Lung (tissue), 12 donors: ENCODE data around the gene CEACAM3. TPM values are rescaled to one million over a fixed set of nuclear protein-coding genes. Genes with fewer than 3 reads are reported as not detected.
"Not testable (repeated sequence)": the region's sequence is repeated elsewhere in the genome, so short reads cannot be mapped to it uniquely, and the experiment has no call there.

Experiments
- ATAC-seq: fragments of 200-7000 bp; cut with Tn5 transposase; one replicate; pipeline ENCODE4 v1.9.1; 2020; ENCODE audit warnings: moderate number of reproducible peaks; ENCODE audit not compliant: insufficient read depth, low FRiP score
- DNase-seq, 3 donors: peaks; one replicate each; pipeline ENCODE4 v3.0.0-alpha.2; 2013 to 2017
- H3K27ac ChIP-seq, 2 donors: one replicate each; pipeline ENCODE4 v1.5.1; 2013; ENCODE audit warnings: mild to moderate bottlenecking in 2 of 2, moderate library complexity in 2 of 2, control low read depth in 1 of 2, inconsistent platforms in 1 of 2, low read depth in 1 of 2, low read length in 1 of 2
- H3K27me3 ChIP-seq, 3 donors: one replicate each; pipeline ENCODE4 v1.5.1; 2013; ENCODE audit warnings: low read length in 2 of 3; ENCODE audit not compliant: control insufficient read depth in 3 of 3, insufficient read depth in 3 of 3
- H3K36me3 ChIP-seq, 4 donors: one replicate each; pipeline ENCODE4 v1.5.1; 2013; ENCODE audit warnings: low read length in 4 of 4, mild to moderate bottlenecking in 1 of 4, moderate library complexity in 1 of 4; ENCODE audit not compliant: control insufficient read depth in 4 of 4, insufficient read depth in 4 of 4
- H3K4me1 ChIP-seq, 5 donors: one replicate each; pipeline ENCODE4 v1.5.1; 2013; ENCODE audit warnings: low read length in 5 of 5, mild to moderate bottlenecking in 2 of 5, moderate library complexity in 1 of 5; ENCODE audit not compliant: control insufficient read depth in 5 of 5, insufficient read depth in 5 of 5
- H3K4me3 ChIP-seq: one replicate; pipeline ENCODE4 v1.5.1; 2013; ENCODE audit warnings: mild to moderate bottlenecking, control low read depth, moderate library complexity
- H3K9ac ChIP-seq, 2 donors: one replicate each; pipeline ENCODE4 v1.5.1; 2013; ENCODE audit warnings: low read length in 2 of 2, control low read depth in 1 of 2; ENCODE audit not compliant: insufficient read depth in 1 of 2
- H3K9me3 ChIP-seq, 4 donors: one replicate each; pipeline ENCODE4 v1.5.1; 2013; ENCODE audit warnings: low read length in 3 of 4, mild to moderate bottlenecking in 1 of 4, moderate library complexity in 1 of 4; ENCODE audit not compliant: control insufficient read depth in 4 of 4, insufficient read depth in 3 of 4
- CTCF ChIP-seq: IDR thresholded peaks from 2 replicates; pipeline ENCODE4 v1.5.1; 2012; ENCODE audit warnings: mild to moderate bottlenecking; ENCODE audit errors: control extremely low read depth, extremely low read depth
- WGBS, 2 donors: extraction: QIAGEN DNeasy Blood & Tissue Kit; methylation state at CpG; one replicate each; pipeline ENCODE4 v1.1.7; 2013; 5-methylcytosine and 5-hydroxymethylcytosine counted together
- polyA plus RNA-seq, 2 donors: library from polyadenylated mRNA; stranded (reverse); fragments of 200-250 nt; gene quantifications; one replicate each; pipeline ENCODE4 v1.2.1, GENCODE V29; 2013
- total RNA-seq, 2 donors: library from RNA; depleted of rRNA in 1 of 2; stranded (reverse); fragments of >200 nt in 1 of 2; gene quantifications; one replicate each; pipeline ENCODE4 v1.2.1, GENCODE V29; 2014 to 2021
- donor health status: control.
- donor health status: control.
- donor health status: Bipolar disorder and iron deficiency.
- donor health status: healthy.
- donor health status: DM: yes; HTN: yes; CAD: no.

CEACAM3 gene
- total and polyA plus RNA-seq, 4 donors: 1.2 to 21.9 (median 3.7) TPM

GRCh38 chr19:41758846-41759245, 37.5 kb upstream of the CEACAM3 start:
- no peak for DNase-seq
- H3K27me3 ChIP-seq: no peaks in the 10 kb centered on the region
- peak overlapping the region; percentile 18 for H3K4me3 ChIP-seq
- H3K9ac ChIP-seq: no peak overlapping the region
- 70 to 72% methylated on average over 9 of the region's 9 CpGs for WGBS, 2 donors
- H3K36me3 ChIP-seq: no peaks in the 10 kb centered on the region
- H3K9me3 ChIP-seq: no peaks in the 10 kb centered on the region
- no peak for ATAC-seq
- peaks cover 0 to 2% (median 0%) of the 10 kb centered on the region in 5 donors for H3K4me1 ChIP-seq
- H3K27ac ChIP-seq: peak overlapping the region in 1 of 2 donors; percentile 57
- TF ChIP-seq CTCF: no peak

- no peaks in the 10 kb centered on the region for H3K4me1 ChIP-seq
- TF ChIP-seq CTCF: no peak
- H3K9me3 ChIP-seq: no peaks in the 10 kb centered on the region
- no peak overlapping the region for H3K27ac ChIP-seq
- 89 to 95% methylated on average over 2 of the region's 2 CpGs for WGBS, 2 donors
- no peak overlapping the region for H3K9ac ChIP-seq
- H3K27me3 ChIP-seq: no peaks in the 10 kb centered on the region
- H3K4me3 ChIP-seq: no peak overlapping the region
- no peak for ATAC-seq
- DNase-seq: no peak
- no peaks in the 10 kb centered on the region for H3K36me3 ChIP-seq
Observed at GRCh38 chr19:41767115-41767514, 29.3 kb upstream of the CEACAM3 start.

- H3K27me3 ChIP-seq, H3K4me3 ChIP-seq, DNase-seq, H3K36me3 ChIP-seq, ATAC-seq, H3K9me3 ChIP-seq, H3K4me1 ChIP-seq, H3K27ac ChIP-seq, H3K9ac ChIP-seq: not testable (repeated sequence)
- 71 to 85% methylated on average over 5 of the region's 5 CpGs for WGBS, 2 donors
Observed at GRCh38 chr19:41768105-41768504, 28.3 kb upstream of the CEACAM3 start.

GRCh38 chr19:41769608-41770007, 26.8 kb upstream of the CEACAM3 start:
- H3K4me3 ChIP-seq: no peak overlapping the region
- H3K9ac ChIP-seq: no peak overlapping the region
- WGBS, 2 donors: 95 to 97% methylated on average over 4 of the region's 4 CpGs
- H3K36me3 ChIP-seq: no peaks in the 10 kb centered on the region
- peaks cover 0 to 10% (median 0%) of the 10 kb centered on the region in 5 donors for H3K4me1 ChIP-seq
- H3K27ac ChIP-seq: no peak overlapping the region
- no peaks in the 10 kb centered on the region for H3K27me3 ChIP-seq
- TF ChIP-seq CTCF: no peak
- ATAC-seq (no peak), DNase-seq (no peak)
- H3K9me3 ChIP-seq: no peaks in the 10 kb centered on the region
